HL-60 (cell line): ENCODE measurements around the gene LRCH4.

ENCODE experiments used
- GABPA ChIP-seq: IDR thresholded peaks from 2 replicates; pipeline ENCODE4 v1.6.1; 2012; ENCODE audit warnings: low read depth
- POLR2AphosphoS5 ChIP-seq: IDR thresholded peaks from 2 replicates; pipeline ENCODE4 v1.6.1; 2012; ENCODE audit warnings: low read depth
- TF ChIP-seq, protein P1 (sequence below): IDR thresholded peaks from one replicate; pipeline ENCODE4 v1.5.1; 2011; ENCODE audit warnings: low read length, control low read depth, inconsistent platforms; ENCODE audit not compliant: insufficient read depth

DNA sequence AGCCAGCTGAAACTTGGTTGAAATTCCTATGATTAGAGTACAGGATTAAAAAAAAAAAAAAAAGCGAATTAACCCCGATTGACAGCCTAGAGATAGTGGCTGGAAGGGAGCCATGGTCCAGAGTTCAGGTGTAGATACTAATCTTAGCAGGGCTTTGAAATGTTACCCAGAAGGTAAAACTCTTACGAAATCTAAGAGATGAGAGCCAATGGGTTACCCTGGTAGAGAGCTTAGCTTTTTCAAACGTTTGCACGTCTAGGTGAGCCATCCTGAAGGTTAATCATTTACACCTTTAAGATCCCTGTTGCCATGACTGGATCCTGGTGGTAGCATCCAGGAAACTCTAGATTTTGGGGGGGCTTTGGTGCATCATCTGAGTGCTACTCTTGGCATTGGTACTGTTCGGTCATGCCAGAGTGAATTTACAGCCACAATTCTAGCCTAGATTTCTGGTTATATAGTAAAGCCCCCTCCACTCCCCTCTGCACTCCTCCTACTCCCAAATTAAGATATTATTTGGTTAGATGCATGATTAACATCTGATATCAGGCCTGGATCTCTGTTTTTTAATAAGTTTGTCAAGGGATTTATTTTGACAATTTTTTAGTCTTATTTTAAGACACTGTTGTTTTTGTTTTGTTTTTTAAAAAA, 45.7 kb downstream of the LRCH4 start:
- TF ChIP-seq, protein P1, sequence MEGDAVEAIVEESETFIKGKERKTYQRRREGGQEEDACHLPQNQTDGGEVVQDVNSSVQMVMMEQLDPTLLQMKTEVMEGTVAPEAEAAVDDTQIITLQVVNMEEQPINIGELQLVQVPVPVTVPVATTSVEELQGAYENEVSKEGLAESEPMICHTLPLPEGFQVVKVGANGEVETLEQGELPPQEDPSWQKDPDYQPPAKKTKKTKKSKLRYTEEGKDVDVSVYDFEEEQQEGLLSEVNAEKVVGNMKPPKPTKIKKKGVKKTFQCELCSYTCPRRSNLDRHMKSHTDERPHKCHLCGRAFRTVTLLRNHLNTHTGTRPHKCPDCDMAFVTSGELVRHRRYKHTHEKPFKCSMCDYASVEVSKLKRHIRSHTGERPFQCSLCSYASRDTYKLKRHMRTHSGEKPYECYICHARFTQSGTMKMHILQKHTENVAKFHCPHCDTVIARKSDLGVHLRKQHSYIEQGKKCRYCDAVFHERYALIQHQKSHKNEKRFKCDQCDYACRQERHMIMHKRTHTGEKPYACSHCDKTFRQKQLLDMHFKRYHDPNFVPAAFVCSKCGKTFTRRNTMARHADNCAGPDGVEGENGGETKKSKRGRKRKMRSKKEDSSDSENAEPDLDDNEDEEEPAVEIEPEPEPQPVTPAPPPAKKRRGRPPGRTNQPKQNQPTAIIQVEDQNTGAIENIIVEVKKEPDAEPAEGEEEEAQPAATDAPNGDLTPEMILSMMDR = no peak
- TF ChIP-seq POLR2AphosphoS5 (no peak), GABPA (no peak)
